Activated naive CD4-positive, alpha-beta T cell treated with anti-CD3 and anti-CD28 coated beads, Interleukin-2, amount 10 ng/mL, durations not matched to agents 7 days and 5 days (primary cell): ENCODE measurements around the gene PAX1.

Source experiments
- CTCF ChIA-PET: fragments of 350-600 bp; sonication (Branson Sonifier 250); formaldehyde crosslinking; loops from one replicate; lab custom pipeline; 2021; ENCODE audit warnings: antibody characterized with exemption; lab: Charles Lee
- DNase-seq: peaks from one replicate; pipeline ENCODE4 v3.0.0-alpha.2; 2020
- H3K27ac Mint-ChIP-seq: one replicate; pipeline ENCODE4 v1.8.0; 2021; ENCODE audit warnings: mild to moderate bottlenecking, moderate library complexity, mixed read lengths
- H3K27me3 Mint-ChIP-seq: one replicate; pipeline ENCODE4 v1.8.0; 2021; ENCODE audit warnings: mild to moderate bottlenecking, mixed read lengths
- H3K36me3 Mint-ChIP-seq: one replicate; pipeline ENCODE4 v1.8.0; 2021; ENCODE audit warnings: mixed read lengths
- H3K4me1 Mint-ChIP-seq: one replicate; pipeline ENCODE4 v1.8.0; 2021; ENCODE audit warnings: mixed read lengths
- H3K4me3 Mint-ChIP-seq: one replicate; pipeline ENCODE4 v1.8.0; 2021; ENCODE audit warnings: mild to moderate bottlenecking, moderate library complexity, mixed read lengths
- H3K9me3 Mint-ChIP-seq: one replicate; pipeline ENCODE4 v1.8.0; 2021; ENCODE audit warnings: mixed read lengths

PAX1 gene

GRCh38 chr20:21739682-21740081, 34.2 kb downstream of the PAX1 start:
- CTCF ChIA-PET, result interaction anchor here (1.3 kb wide), 1 partner anchor 20 kb away, joined by 5 read pairs; no protein-coding TSS in a partner anchor
- Mint-ChIP-seq H3K36me3 (no peaks in the 10 kb centered on the region), H3K4me1 (no peaks in the 10 kb centered on the region), H3K4me3 (no peak overlapping the region), H3K9me3 (peaks cover 9% of the 10 kb centered on the region), H3K27me3 (no peaks in the 10 kb centered on the region), H3K27ac (no peak overlapping the region)
- no peak for DNase-seq

DNA sequence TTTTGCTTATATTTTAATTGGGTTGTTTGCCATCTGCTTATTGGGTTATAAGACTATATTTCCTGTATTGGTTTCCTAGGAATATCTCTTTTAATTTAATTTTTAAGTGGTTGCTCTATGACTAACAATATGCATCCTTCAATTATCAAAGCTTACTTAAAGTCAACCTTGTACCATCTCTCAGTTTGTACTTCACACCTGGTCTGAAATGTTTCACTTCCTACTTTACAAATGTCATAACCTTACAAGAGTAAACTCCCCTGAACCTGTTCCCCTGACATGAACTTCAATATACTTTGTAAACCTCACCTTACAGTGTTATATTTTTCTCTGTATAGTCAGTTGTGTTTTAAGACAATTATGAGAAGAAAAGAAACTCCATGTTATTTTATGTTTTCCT, 35.8 kb downstream of the PAX1 start:
- CTCF ChIA-PET, result no interaction called here
- H3K27ac Mint-ChIP-seq, result no peak overlapping the region
- no peak overlapping the region for H3K4me3 Mint-ChIP-seq
- no peak for DNase-seq
- no peaks in the 10 kb centered on the region for H3K4me1 Mint-ChIP-seq
- H3K27me3 Mint-ChIP-seq, result no peaks in the 10 kb centered on the region
- H3K9me3 Mint-ChIP-seq, result peaks cover 3% of the 10 kb centered on the region
- H3K36me3 Mint-ChIP-seq, result no peaks in the 10 kb centered on the region

DNA sequence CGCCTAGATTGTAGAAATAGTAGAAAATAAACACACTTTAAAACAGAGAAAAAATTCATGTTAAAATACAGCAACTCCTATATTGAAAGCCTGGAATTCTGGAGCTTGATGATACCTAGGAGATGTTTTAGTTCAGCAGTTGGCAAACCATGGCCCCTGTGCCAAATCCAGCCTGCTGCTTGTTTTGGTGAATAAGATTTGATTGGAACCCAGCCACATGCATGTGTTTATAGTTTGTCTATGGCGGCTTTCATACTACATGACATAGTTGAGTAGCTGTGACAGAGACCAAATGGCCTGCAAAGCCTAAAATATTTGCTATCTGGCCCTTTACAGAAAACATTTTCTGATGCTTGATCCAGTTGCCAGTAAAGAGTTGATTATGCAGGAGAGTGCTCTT, 57.2 kb downstream of the PAX1 start:
- Mint-ChIP-seq H3K27ac (no peak overlapping the region), H3K27me3 (no peaks in the 10 kb centered on the region), H3K36me3 (no peaks in the 10 kb centered on the region), H3K9me3 (no peaks in the 10 kb centered on the region), H3K4me3 (no peak overlapping the region), H3K4me1 (no peaks in the 10 kb centered on the region)
- DNase-seq, result no peak
- CTCF ChIA-PET, result no interaction called here

DNA sequence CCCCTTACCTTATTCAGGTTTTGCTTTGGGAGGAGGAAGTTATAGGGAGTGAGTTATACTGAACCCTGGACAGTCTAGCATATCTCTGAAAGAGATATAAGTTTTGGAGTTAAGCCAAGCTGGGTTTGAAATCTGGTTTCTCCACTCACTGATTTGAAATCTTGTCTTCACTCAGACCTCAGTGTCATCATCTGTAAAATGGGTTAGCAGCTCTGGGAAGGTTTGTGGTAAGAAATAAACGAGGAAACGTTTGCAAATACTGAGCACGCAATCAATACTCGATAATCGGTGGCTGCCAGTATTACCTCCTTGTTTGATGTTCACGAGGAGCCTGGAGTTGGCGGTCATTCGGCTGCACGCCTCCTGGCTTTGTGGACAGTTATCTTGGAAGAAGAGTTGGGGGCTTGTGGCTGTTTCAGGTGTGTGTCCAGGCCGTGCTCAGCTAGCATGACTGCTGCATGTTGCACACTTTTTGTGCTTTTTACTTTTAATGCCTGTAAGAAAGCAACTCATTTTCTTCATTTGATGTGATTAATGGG, 61.8 kb downstream of the PAX1 start:
- CTCF ChIA-PET, result no interaction called here
- H3K27me3 Mint-ChIP-seq, result no peaks in the 10 kb centered on the region
- DNase-seq, result no peak
- no peaks in the 10 kb centered on the region for H3K9me3 Mint-ChIP-seq
- H3K36me3 Mint-ChIP-seq, result no peaks in the 10 kb centered on the region
- no peaks in the 10 kb centered on the region for H3K4me1 Mint-ChIP-seq
- H3K4me3 Mint-ChIP-seq, result no peak overlapping the region
- no peak overlapping the region for H3K27ac Mint-ChIP-seq

DNA sequence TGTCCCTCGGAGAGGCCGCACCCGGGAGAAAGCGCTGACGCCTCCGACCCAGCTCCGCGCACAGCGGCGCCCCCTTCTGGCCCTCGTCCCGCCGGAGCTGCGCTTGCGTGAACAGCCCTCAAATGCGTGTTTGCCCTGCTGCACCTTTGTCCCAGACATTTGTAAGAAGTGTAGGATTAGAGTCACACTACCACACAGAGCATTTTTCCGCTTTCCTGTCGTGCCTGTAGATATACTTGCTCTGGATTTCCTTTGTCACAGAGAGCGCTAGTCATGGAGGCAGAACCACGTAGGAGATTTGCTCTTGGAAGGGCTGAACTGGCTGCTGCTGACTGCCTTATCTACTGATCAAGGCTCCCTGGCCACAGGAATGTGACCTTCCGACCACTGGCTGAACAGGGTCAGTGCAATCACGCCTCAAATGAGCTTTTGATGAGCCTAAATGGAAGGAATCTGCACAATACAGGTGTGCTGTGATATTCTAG, 62.3 kb downstream of the PAX1 start:
- no peaks in the 10 kb centered on the region for H3K9me3 Mint-ChIP-seq
- H3K36me3 Mint-ChIP-seq, result no peaks in the 10 kb centered on the region
- no peak overlapping the region for H3K27ac Mint-ChIP-seq
- no peaks in the 10 kb centered on the region for H3K4me1 Mint-ChIP-seq
- no peak for DNase-seq
- no peaks in the 10 kb centered on the region for H3K27me3 Mint-ChIP-seq
- H3K4me3 Mint-ChIP-seq, result no peak overlapping the region
- CTCF ChIA-PET, result no interaction called here
